HEK293 (cell line): ENCODE results near the gene L3MBTL1.

Source experiments
- CTCF ChIP-seq: fragments of 450-650 bp; formaldehyde crosslinking; IDR thresholded peaks from 2 replicates; pipeline ENCODE4 v1.5.1; 2016; ENCODE audit warnings: missing biosample characterization, missing genetic modification characterization
- KLF8 ChIP-seq: fragments of 450-650 bp; formaldehyde crosslinking; IDR thresholded peaks from 2 replicates; pipeline ENCODE4 v1.5.1; 2016; ENCODE audit warnings: missing biosample characterization, missing genetic modification characterization
- REST ChIP-seq: fragments of 450-650 bp; formaldehyde crosslinking; IDR thresholded peaks from 2 replicates; pipeline ENCODE4 v1.5.1; 2016; ENCODE audit warnings: missing biosample characterization, missing genetic modification characterization
- ZBTB21 ChIP-seq: fragments of 450-650 bp; formaldehyde crosslinking; IDR thresholded peaks from 2 replicates; pipeline ENCODE4 v1.5.1; 2017; ENCODE audit warnings: missing biosample characterization, missing genetic modification characterization
- ZBTB7A ChIP-seq: fragments of 450-650 bp; formaldehyde crosslinking; IDR thresholded peaks from 2 replicates; pipeline ENCODE4 v1.5.1; 2016; ENCODE audit warnings: low read depth, missing biosample characterization, missing genetic modification characterization
- ZNF138 ChIP-seq: fragments of 450-650 bp; formaldehyde crosslinking; IDR thresholded peaks from 2 replicates; pipeline ENCODE4 v1.5.1; 2016; ENCODE audit warnings: missing biosample characterization, missing genetic modification characterization, borderline replicate concordance
- ZNF292 ChIP-seq: fragments of 450-650 bp; formaldehyde crosslinking; IDR thresholded peaks from 2 replicates; pipeline ENCODE4 v1.5.1; 2016; ENCODE audit warnings: low read depth, missing biosample characterization, missing genetic modification characterization, borderline replicate concordance
- ZNF350 ChIP-seq: fragments of 450-650 bp; formaldehyde crosslinking; IDR thresholded peaks from 2 replicates; pipeline ENCODE4 v1.5.0; 2017; ENCODE audit warnings: missing biosample characterization, mild to moderate bottlenecking, missing genetic modification characterization
- ZNF530 ChIP-seq: fragments of 450-650 bp; formaldehyde crosslinking; IDR thresholded peaks from 2 replicates; pipeline ENCODE4 v1.5.1; 2016; ENCODE audit warnings: low read depth, missing biosample characterization, missing genetic modification characterization
- ZNF585B ChIP-seq: fragments of 450-650 bp; formaldehyde crosslinking; IDR thresholded peaks from 2 replicates; pipeline ENCODE4 v1.5.1; 2016; ENCODE audit warnings: missing biosample characterization, missing genetic modification characterization
- ZNF645 ChIP-seq: fragments of 450-650 bp; formaldehyde crosslinking; IDR thresholded peaks from 2 replicates; pipeline ENCODE4; 2016; ENCODE audit warnings: missing biosample characterization, missing genetic modification characterization
- ZNF792 ChIP-seq: fragments of 450-650 bp; formaldehyde crosslinking; IDR thresholded peaks from 2 replicates; pipeline ENCODE4 v1.5.1; 2016; ENCODE audit warnings: missing biosample characterization, missing genetic modification characterization
- ZSCAN30 ChIP-seq: fragments of 450-650 bp; IDR thresholded peaks from 2 replicates; pipeline ENCODE4 v1.5.1; 2018; ENCODE audit warnings: missing biosample characterization, mild to moderate bottlenecking, missing genetic modification characterization, moderate library complexity

- TF ChIP-seq ZNF792 (no peak), ZBTB21 (tag by site-specific recombination) (no peak), ZNF350 (tag by site-specific recombination) (no peak), ZSCAN30 (tag by site-specific recombination) (no peak), ZNF138 (no peak), CTCF (tag by site-specific recombination) (no peak), ZBTB7A (tag by site-specific recombination) (no peak), ZNF292 (tag by site-specific recombination) (no peak), ZNF585B (tag by site-specific recombination) (no peak), KLF8 (tag by site-specific recombination) (no peak), ZNF530 (tag by site-specific recombination) (no peak), REST (tag by site-specific recombination) (no peak), ZNF645 (tag by site-specific recombination) (no peak)
These were observed 1.1 kb downstream of the L3MBTL1 start for GRCh38 chr20:43508604-43509040.
